Endothelial cell (in vitro differentiated cells): ENCODE data around the gene MYRIP. TPM values are rescaled to one million over a fixed set of nuclear protein-coding genes. Genes with fewer than 3 reads are reported as not detected.

Experiments used
- DNase-seq: peaks from one replicate; pipeline ENCODE4 v3.0.0; 2021; ENCODE audit warnings: low spot score
- H3K27ac Mint-ChIP-seq: one replicate; pipeline ENCODE4 v1.8.0; 2021; ENCODE audit warnings: mixed read lengths, inconsistent platforms; ENCODE audit not compliant: unreplicated experiment
- H3K27me3 Mint-ChIP-seq: one replicate; pipeline ENCODE4 v1.8.0; 2021; ENCODE audit warnings: mild to moderate bottlenecking, moderate library complexity, mixed read lengths, inconsistent platforms; ENCODE audit not compliant: unreplicated experiment
- H3K36me3 Mint-ChIP-seq: one replicate; pipeline ENCODE4 v1.8.0; 2021; ENCODE audit warnings: mild to moderate bottlenecking, low read depth, mixed read lengths, inconsistent platforms; ENCODE audit not compliant: unreplicated experiment
- H3K4me1 Mint-ChIP-seq: one replicate; pipeline ENCODE4 v1.8.0; 2021; ENCODE audit warnings: mild to moderate bottlenecking, mixed read lengths, inconsistent platforms; ENCODE audit not compliant: unreplicated experiment
- H3K4me3 Mint-ChIP-seq: one replicate; pipeline ENCODE4 v1.8.0; 2021; ENCODE audit warnings: mild to moderate bottlenecking, mixed read lengths, inconsistent platforms; ENCODE audit not compliant: unreplicated experiment
- H3K9me3 Mint-ChIP-seq: one replicate; pipeline ENCODE4 v1.8.0; 2021; ENCODE audit warnings: mixed read lengths, inconsistent platforms; ENCODE audit not compliant: unreplicated experiment
- CTCF ChIP-seq: fragments of 200-600 bp; sonication (generic); IDR thresholded peaks from one replicate; pipeline ENCODE4 v1.5.0; 2021; ENCODE audit warnings: antibody characterized with exemption; ENCODE audit not compliant: unreplicated experiment
- total RNA-seq: library from RNA; stranded (reverse); fragmentation: NEBNext Ultra II Directional; extraction: Animal tissue kit (Norgen Biotek cat#: 25700); gene quantifications from one replicate; pipeline ENCODE4 v1.2.1, GENCODE V29; 2021; ENCODE audit not compliant: unreplicated experiment

The MYRIP gene
- total RNA-seq, 1 donor from 2014 or later = 0.49 TPM

- Mint-ChIP-seq H3K4me3 (no peak overlapping the region), H3K36me3 (peaks cover 11% of the 10 kb centered on the region), H3K4me1 (peaks cover 2% of the 10 kb centered on the region), H3K27me3 (peaks cover 3% of the 10 kb centered on the region), H3K9me3 (peaks cover 19% of the 10 kb centered on the region), H3K27ac (no peak overlapping the region)
- peak; percentile 38 for DNase-seq
- TF ChIP-seq CTCF = peak; percentile 61
These were observed 181.1 kb downstream of the MYRIP start for GRCh38 chr3:39990532-39990931.

DNA sequence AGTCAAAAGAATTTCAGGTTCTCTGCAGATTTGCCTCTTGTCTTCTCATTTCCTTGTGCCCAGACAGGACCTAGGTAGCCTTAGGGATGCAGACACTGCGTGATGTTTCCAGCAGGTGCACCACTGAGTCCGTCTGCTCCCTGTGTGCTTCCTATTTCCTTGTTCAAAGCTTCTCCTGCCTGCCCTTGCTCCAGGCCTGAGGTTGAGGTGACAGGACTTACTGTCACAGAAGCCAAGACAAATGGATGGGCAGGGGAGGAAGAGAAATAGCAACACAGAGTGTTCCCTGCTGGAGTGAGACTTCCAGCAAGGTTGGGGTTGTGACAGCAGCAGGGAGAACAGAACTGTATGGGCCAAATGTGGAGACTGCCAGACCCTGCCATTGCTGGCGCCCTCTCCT, 199.4 kb downstream of the MYRIP start:
- Mint-ChIP-seq H3K4me1 (no peaks in the 10 kb centered on the region), H3K36me3 (no peaks in the 10 kb centered on the region), H3K9me3 (no peaks in the 10 kb centered on the region), H3K27ac (no peak overlapping the region), H3K27me3 (peaks cover 2% of the 10 kb centered on the region), H3K4me3 (no peak overlapping the region)
- TF ChIP-seq CTCF = no peak
- no peak for DNase-seq

DNA sequence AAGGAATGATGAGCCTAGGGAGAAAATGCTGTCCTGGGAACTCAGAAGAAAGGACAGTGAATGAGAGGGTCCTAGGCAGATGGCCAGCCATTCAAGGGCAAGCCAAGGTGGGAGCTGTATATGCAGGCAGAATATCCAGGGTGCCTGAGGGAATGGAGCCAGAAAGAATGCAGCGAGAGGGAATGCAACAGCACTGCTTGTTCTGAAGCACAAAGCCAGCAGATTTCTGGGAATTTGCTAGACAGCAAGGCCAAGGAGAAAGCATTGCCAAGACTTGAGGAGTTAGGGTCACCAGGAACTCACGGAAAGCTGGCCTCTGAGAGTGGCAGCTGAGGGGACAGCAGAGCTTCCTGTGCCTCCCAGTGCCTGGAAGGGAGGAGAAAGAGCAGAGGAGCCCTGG, 200.6 kb downstream of the MYRIP start:
- H3K36me3 Mint-ChIP-seq = no peaks in the 10 kb centered on the region

GRCh38 chr3:40012381-40012780, 203.0 kb downstream of the MYRIP start:
- Mint-ChIP-seq H3K9me3 (no peaks in the 10 kb centered on the region), H3K4me3 (no peak overlapping the region), H3K36me3 (no peaks in the 10 kb centered on the region), H3K27me3 (peaks cover 2% of the 10 kb centered on the region), H3K27ac (no peak overlapping the region), H3K4me1 (no peaks in the 10 kb centered on the region)
- DNase-seq = no peak
- no peak for TF ChIP-seq CTCF

More for the DNA sequence above, 200.6 kb downstream of the MYRIP start:
- no peak for TF ChIP-seq CTCF
- DNase-seq = no peak
- no peaks in the 10 kb centered on the region for H3K9me3 Mint-ChIP-seq
- peaks cover 2% of the 10 kb centered on the region for H3K27me3 Mint-ChIP-seq
- no peaks in the 10 kb centered on the region for H3K4me1 Mint-ChIP-seq
- H3K27ac Mint-ChIP-seq = no peak overlapping the region
- no peak overlapping the region for H3K4me3 Mint-ChIP-seq

DNA sequence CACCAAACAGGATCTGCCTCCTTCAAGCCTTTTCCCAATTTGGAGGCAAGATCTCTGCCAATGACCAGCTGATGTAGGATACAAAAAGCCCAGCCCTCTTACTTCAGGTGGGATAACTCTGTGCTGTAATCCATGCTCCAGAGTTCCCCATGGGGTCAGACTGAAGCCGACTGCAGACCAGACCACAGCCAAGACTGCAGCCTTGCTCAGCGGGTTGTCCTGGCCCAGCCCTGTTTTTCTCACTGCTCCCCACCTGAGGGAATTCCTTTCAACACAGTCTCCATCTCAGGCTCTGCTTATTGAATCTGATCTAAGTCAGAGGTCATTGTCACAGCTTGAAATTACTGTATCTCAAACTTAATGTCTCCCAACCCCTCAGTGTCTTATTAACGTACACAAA, 207.0 kb downstream of the MYRIP start:
- no peak overlapping the region for H3K4me3 Mint-ChIP-seq
- H3K4me1 Mint-ChIP-seq = peaks cover 13% of the 10 kb centered on the region
- no peak for TF ChIP-seq CTCF
- DNase-seq = no peak
- H3K27me3 Mint-ChIP-seq = peaks cover 2% of the 10 kb centered on the region
- no peaks in the 10 kb centered on the region for H3K36me3 Mint-ChIP-seq
- no peaks in the 10 kb centered on the region for H3K9me3 Mint-ChIP-seq
- H3K27ac Mint-ChIP-seq = no peak overlapping the region
